Astrocyte of the cerebellum (primary cell): ENCODE results near the gene OST4.
"Not testable (repeated sequence)": the region's sequence is repeated elsewhere in the genome, so short reads cannot be mapped to it uniquely, and the experiment has no call there.

Experiments used
- DNase-seq: peaks from one replicate; pipeline ENCODE4 v3.0.0-alpha.2; 2011; ENCODE audit warnings: low read depth
- H3K4me3 ChIP-seq: 2 replicates; pipeline ENCODE4 v1.5.1; 2011; ENCODE audit warnings: mild to moderate bottlenecking, low read depth, low read length, moderate library complexity
- CTCF ChIP-seq: IDR thresholded peaks from 2 replicates; pipeline ENCODE4 v1.5.1; 2012; ENCODE audit warnings: low read length, low read depth, moderate library complexity, mild to moderate bottlenecking; ENCODE audit errors: missing control alignments
- in situ Hi-C: cut with HindIII; loops from 2 replicates; pipeline ENCODE4 v1.10.0; 2017; ENCODE audit warnings: low sequenced_read_pairs

Gene OST4

GRCh38 chr2:27071277-27071989, at the start of gene OST4:
Gene OST4, minus strand, starts transcription at chr2:27071654.
- peak within 1 kb of the TSS; percentile 85 for H3K4me3 ChIP-seq
- in situ Hi-C loops: no loop called here
- TF ChIP-seq CTCF: no peak
- peak; percentile 70 for DNase-seq

- H3K4me3 ChIP-seq: peak overlapping the region; percentile 33
- in situ Hi-C loops: loop anchor here (10.0 kb wide), 1 partner anchor 76 kb away; no protein-coding TSS in a partner anchor
- not testable (repeated sequence) for DNase-seq
These were observed 47.8 kb upstream of the OST4 start for GRCh38 chr2:27119330-27119670.

GRCh38 chr2:27118525-27119329, 47.3 kb upstream of the OST4 start, which contains the start of gene CGREF1:
Gene CGREF1, minus strand, starts transcription at chr2:27119128. Its CDS starts 14,762 bp downstream, at chr2:27104366.
- in situ Hi-C loops: loop anchor here (10.0 kb wide), 1 partner anchor 76 kb away; no protein-coding TSS in a partner anchor
- no peak for DNase-seq
- H3K4me3 ChIP-seq: peak within 1 kb of the TSS; percentile 33
- TF ChIP-seq CTCF: no peak

GRCh38 chr2:27117995-27118524, 46.6 kb upstream of the OST4 start:
- no peak for DNase-seq
- H3K4me3 ChIP-seq: peak overlapping the region; percentile 33
- TF ChIP-seq CTCF: no peak
- in situ Hi-C loops: loop anchor here (10.0 kb wide), 1 partner anchor 77 kb away; no protein-coding TSS in a partner anchor

- H3K4me3 ChIP-seq: no peak overlapping the region
- no peak for DNase-seq
- no peak for TF ChIP-seq CTCF
- in situ Hi-C loops: loop anchor here (10.0 kb wide), 1 partner anchor 79 kb away; no protein-coding TSS in a partner anchor
These were observed 44.1 kb upstream of the OST4 start for GRCh38 chr2:27115519-27115918.

GRCh38 chr2:27111392-27112078, 40.1 kb upstream of the OST4 start:
- in situ Hi-C loops: loop anchor here (5.0 to 10.0 kb wide), 2 partner anchors 83 to 136 kb away; no protein-coding TSS in a partner anchor
- not testable (repeated sequence) for DNase-seq, H3K4me3 ChIP-seq

- in situ Hi-C loops: loop anchor here (5.0 to 10.0 kb wide), 2 partner anchors 84 to 137 kb away; no protein-coding TSS in a partner anchor
- DNase-seq, H3K4me3 ChIP-seq: not testable (repeated sequence)
These were observed 39.3 kb upstream of the OST4 start for GRCh38 chr2:27110603-27111352.
